Activated gamma-delta T cell (primary cell): ENCODE data around the gene ABHD16A.

Source experiments
- DNase-seq: peaks from one replicate; lab custom pipeline; 2025; lab: John Stamatoyannopoulos, UW

ABHD16A gene

GRCh38 chr6:31689249-31690110 is 13.6 kb downstream of the ABHD16A start:
- DNase-seq: no peak

- no peak for DNase-seq
These were observed 15.0 kb downstream of the ABHD16A start for GRCh38 chr6:31687860-31688693.

GRCh38 chr6:31687321-31687720 is 15.8 kb downstream of the ABHD16A start:
- DNase-seq: no peak

GRCh38 chr6:31686483-31686882 is 16.6 kb downstream of the ABHD16A start:
- DNase-seq: no peak

GRCh38 chr6:31683591-31683990 is 19.5 kb downstream of the ABHD16A start:
- no peak for DNase-seq

- DNase-seq: no peak
These were observed 21.9 kb downstream of the ABHD16A start for GRCh38 chr6:31681135-31681671.

- DNase-seq: no peak
These were observed 22.6 kb downstream of the ABHD16A start, which contains the start of gene LY6G5C for GRCh38 chr6:31680226-31681134. Gene LY6G5C (minus strand): TSS chr6:31681067. CDS start chr6:31680373, 694 bp downstream.

- no peak for DNase-seq
These were observed 25.2 kb downstream of the ABHD16A start for GRCh38 chr6:31677955-31678354.

- no peak for DNase-seq
These were observed 26.2 kb downstream of the ABHD16A start for GRCh38 chr6:31676904-31677303.

GRCh38 chr6:31676322-31676903 is 26.7 kb downstream of the ABHD16A start:
- DNase-seq: no peak

- DNase-seq: no peak
These were observed 33.4 kb downstream of the ABHD16A start, which contains the start of gene LY6G5B for GRCh38 chr6:31669676-31670075. Gene LY6G5B (plus strand): TSS chr6:31669976. CDS start chr6:31670951, 975 bp downstream.

GRCh38 chr6:31666337-31666965 is 36.7 kb downstream of the ABHD16A start:
- no peak for DNase-seq

- peak; percentile 94 for DNase-seq
These were observed 37.4 kb downstream of the ABHD16A start, which contains the start of gene CSNK2B for GRCh38 chr6:31665501-31666336. Gene CSNK2B (plus strand): TSS chr6:31666080. CDS start chr6:31666832, 752 bp downstream.

GRCh38 chr6:31664790-31665500 is 38.2 kb downstream of the ABHD16A start, which contains the start of gene GPANK1:
Gene GPANK1 (minus strand): TSS chr6:31664997. CDS start chr6:31664478, 519 bp downstream.
- DNase-seq: peak; percentile 34

GRCh38 chr6:31663961-31664789 is 38.9 kb downstream of the ABHD16A start:
- no peak for DNase-seq

- no peak for DNase-seq
These were observed 39.8 kb downstream of the ABHD16A start for GRCh38 chr6:31663126-31663960.
